HG02943 (cell line): ENCODE data around the gene STAT3.

Experiments used
- ATAC-seq: cut with Tn5 transposase; IDR thresholded peaks from one replicate; pipeline ENCODE4 v1.9.1; 2021; ENCODE audit warnings: mild to moderate bottlenecking, low read depth, moderate library complexity; ENCODE audit not compliant: unreplicated experiment

The STAT3 gene

DNA sequence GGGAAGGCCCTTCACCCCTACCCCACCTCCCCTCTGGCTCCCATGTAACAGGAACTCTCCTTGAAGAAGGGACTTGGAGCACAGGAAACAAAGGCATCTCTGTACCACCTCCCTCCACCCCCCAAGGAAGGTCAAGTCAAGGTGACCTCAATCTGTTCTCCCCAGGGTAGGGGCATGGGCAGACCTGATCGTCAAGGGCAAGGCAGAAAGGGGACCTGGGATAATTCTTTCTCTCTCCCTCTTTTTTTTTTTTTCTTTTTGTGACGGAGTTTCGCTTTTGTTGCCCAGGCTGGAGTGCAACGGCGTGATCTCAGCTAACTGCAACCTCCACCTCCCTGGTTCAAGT, 104.2 kb downstream of the STAT3 start:
- ATAC-seq = no peak

GRCh38 chr17:42283241-42284023, 104.8 kb downstream of the STAT3 start:
- no peak for ATAC-seq

GRCh38 chr17:42282478-42283080, 105.7 kb downstream of the STAT3 start:
- ATAC-seq = no peak

DNA sequence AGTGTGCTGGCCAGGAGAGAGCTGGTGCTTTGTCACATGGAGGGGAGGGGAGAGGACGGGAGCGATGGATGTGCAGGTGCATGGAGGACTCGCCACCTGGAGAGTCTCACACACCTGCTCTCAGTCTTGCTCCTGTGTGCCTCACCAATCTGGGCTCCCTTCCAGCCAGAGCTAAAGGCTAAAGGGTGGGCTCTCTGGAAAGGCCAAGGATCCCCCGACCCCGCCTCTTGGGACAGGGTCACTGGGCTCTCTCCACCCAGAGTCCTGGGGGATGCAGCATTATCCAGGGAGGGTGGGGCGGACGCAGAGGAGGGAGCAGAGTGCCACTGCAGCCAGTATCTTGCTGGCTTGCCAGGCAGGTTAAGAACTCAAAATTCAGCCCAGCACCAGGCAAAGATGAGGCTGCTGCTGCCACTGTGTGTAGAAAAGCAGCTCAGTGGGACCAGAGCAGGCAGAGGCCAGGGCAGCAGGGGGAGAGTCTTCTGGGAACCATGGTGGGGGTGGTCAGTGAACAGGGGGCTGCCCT, 106.6 kb downstream of the STAT3 start:
- no peak for ATAC-seq

DNA sequence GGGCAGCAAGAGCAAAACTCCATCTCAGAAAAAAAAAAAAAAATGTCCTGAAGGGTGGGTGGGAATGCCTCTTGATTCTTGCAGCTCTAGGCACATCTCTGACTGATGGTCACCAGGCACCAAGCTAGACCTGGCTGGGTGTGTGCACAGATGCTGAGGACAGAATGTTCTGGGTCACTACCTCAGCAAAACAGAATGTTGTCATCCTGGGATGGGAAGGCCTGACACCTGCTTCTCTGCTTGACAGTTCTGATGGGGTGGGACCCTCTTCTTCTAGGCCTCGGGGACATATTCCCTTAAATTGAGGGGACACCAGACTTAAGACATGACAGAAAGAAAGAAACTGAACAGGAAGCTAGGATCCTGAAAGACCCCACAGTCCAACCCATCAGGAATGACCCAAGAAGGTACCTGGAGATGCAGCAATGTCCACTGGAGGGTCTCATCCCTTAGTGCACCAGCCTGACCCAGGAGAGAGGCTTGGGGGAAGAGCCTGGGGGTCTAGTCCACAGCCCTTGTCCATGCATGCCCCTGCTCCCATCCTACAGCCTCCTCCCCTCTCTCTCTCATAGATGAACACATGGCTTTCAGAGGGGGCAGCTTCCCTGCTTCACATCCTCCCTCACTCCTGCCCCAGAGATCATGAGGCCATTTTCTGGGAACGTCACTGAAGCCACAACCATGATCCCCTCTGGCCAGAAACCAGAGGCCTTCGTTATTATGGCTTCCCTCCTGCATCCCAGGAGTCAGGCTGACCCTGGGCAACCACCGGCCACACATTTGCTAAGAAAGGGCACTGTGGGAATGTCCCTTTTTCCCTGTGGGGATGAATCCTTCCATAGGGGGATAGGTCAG, 108.2 kb downstream of the STAT3 start:
- ATAC-seq = no peak

DNA sequence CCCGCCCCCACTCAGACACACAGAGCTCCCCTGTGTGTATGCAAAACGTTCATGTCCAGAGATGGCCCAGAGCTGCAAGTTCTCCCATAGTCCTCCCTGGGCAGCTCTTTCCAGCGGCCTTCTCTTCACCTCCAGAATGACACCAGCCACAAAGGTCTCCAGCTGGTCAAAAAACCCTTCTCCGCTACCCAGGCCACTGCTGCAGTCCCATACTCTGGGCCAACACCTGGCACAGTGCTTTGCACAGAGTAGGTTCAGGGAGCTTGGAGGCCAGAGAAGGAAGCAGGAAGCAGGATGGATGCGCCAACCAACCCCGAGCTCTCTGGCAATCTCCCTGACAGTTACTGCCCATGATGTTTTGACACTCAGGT, 110.9 kb downstream of the STAT3 start:
- ATAC-seq = no peak

- peak; percentile 14 for ATAC-seq
These were observed 111.5 kb downstream of the STAT3 start for GRCh38 chr17:42276609-42277341.

GRCh38 chr17:42276359-42276608, 112.0 kb downstream of the STAT3 start, which contains the start of gene STAT5B:
STAT5B (minus strand) TSS chr17:42276391; CDS start chr17:42232127, 44,264 bp downstream.
- ATAC-seq = peak; percentile 54

DNA sequence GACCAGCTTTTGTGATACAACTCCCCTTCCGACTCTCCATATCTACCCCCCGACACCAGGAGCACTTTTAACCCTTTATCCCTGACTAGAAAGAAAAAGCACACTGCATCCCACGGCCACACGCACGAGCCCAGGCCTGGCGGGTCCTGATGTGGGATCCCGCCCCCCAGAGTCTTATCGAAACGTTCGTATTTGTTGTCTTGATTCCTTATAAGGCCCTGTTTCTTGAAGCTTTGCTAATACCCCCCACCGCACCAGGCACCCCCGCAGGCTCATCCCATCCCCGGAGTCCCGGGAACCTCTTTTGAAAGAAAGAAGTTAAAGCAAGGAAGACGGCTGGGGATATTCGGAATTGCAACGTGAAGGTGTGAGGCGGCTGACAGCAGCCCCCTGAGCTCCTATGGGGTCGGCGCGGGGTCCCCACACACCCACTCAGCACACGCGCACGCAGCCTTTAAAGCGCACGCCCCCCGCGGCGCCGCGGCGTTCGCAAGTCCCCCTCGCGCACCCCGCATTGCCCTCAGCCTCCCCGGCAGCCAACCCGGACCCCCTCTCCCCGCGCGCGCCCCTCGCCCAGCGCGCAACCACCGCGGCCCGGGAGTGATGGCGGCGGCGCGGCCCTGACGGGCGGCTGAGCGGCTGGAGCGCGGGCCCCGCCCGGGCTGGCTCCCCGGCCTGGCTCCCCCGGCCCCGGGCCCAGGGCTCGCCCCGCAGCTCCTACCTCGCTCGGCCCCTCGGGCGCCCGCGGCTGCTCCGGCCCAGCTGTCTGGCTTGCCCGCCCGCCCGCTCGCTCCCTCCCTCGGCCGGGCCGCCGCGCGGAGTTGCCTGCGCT, 112.5 kb downstream of the STAT3 start:
- peak; percentile 30 for ATAC-seq

DNA sequence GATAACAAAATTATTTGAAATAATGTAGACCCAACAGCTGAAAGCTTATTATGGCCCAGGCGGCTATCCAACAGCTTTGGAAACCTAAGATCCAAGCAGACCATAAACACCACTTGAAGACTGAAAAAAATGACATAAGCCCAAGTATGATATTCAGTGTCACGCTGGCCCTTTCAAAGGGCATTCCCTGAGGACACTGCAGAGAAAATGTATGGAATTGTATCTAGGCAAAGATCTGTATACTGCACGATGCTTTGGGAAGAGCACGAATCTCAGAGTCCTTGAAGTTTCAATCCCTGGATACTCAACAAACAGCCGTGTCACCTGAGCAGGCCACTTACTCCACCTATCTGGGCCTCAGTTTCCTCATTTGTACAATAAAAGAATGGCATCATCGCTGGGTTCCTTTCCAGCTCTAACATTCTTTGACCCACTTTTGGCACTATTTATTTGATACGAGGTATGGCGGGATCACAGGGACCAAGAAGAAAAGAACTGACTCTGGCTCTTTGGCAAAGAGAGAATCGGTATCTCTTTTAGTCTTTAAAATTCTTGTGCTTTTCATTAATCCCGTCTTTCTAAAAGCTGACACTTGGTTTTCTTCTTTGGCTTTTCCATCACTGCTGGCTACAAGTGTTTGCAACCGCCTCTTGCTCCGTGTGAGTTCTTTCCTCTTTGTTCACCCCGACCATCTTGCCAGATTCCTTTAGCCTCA, 113.3 kb downstream of the STAT3 start:
- ATAC-seq = no peak

DNA sequence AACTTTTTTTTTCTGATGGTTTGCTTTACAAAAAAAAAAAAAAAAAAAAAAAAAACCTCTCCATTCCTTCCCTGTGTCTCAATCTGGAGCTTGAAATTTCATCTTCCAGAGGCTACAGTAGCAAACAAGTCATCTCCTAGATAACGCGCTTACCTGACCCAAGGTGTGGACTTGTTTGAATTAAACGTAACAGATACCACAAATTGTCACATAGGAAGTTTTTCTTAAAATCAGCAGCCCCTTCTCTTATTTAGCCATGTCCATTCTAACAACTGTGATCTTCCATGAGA, 114.0 kb downstream of the STAT3 start:
- no peak for ATAC-seq

- ATAC-seq = no peak
These were observed 114.6 kb downstream of the STAT3 start for GRCh38 chr17:42273474-42274252.

- no peak for ATAC-seq
These were observed 115.9 kb downstream of the STAT3 start for GRCh38 chr17:42272162-42272907.

DNA sequence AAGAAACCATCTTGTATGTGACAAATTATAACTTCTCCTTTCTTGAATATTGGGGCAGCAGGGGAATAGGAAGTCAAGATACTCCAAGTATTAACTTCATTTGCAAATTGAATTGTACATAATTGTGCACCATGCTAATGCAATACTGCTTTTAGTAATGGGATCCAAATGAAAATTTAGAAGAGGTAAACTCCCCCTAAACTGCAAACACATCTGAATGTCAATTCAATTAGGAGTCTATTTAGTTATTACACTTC, 116.5 kb downstream of the STAT3 start:
- no peak for ATAC-seq

GRCh38 chr17:42271006-42271778, 117.0 kb downstream of the STAT3 start:
- ATAC-seq = no peak

DNA sequence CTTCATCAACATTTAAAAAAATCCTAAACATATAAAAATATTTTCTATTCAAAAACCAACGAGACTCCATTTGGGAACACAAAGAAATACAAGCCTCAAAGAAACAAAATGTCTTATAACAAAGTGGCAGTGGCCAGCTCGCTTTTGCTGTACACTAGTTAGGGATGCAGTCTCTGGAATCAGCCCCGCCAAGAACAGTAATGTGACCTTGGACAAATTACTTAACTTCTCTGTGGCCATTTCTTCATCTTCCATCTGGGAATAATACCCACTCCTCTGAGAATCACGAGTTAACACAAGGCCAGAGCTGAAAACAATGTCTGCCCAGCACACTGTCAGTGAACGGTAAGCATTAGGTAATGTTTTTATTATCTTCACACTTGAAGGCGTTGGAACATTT, 117.6 kb downstream of the STAT3 start:
- no peak for ATAC-seq

- ATAC-seq = no peak
These were observed 118.1 kb downstream of the STAT3 start for GRCh38 chr17:42270170-42270535.

DNA sequence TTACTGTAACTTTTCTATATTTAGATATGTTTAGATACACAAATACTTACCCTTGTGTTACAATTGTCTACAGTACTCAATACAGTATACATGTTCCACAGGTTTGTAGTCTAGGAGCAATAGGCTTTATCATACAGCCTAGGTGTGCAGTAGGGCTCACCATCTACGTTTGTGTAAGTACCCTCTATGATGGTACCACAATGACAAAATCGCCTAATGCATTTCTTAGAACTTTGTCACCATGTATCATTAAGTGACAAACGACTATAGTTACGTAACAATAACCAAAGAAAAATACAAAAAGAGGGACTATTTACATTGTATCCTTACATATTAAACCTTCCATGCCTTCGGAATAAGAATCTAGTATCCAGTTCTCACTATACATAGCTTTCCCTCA, 120.0 kb downstream of the STAT3 start:
- ATAC-seq = no peak
